CD4-positive, alpha-beta T cell treated with Interleukin-21 for 1 hour (primary cell): ENCODE data around the gene RB1.
"Not testable (repeated sequence)": the region's sequence is repeated elsewhere in the genome, so short reads cannot be mapped to it uniquely, and the experiment has no call there.

Experiments used
- DNase-seq: peaks from one replicate; pipeline ENCODE4 v3.0.0-alpha.2; 2020

The RB1 gene

GRCh38 chr13:48412881-48413351, 109.4 kb downstream of the RB1 start, which contains the start of gene LPAR6:
TSS of gene LPAR6 (minus strand) at chr13:48413113. CDS start at chr13:48412423, 690 bp downstream.
- DNase-seq, result peak; percentile 80

GRCh38 chr13:48414501-48414900, 111.0 kb downstream of the RB1 start:
- DNase-seq, result no peak

GRCh38 chr13:48415516-48415915, 112.0 kb downstream of the RB1 start:
- no peak for DNase-seq

DNA sequence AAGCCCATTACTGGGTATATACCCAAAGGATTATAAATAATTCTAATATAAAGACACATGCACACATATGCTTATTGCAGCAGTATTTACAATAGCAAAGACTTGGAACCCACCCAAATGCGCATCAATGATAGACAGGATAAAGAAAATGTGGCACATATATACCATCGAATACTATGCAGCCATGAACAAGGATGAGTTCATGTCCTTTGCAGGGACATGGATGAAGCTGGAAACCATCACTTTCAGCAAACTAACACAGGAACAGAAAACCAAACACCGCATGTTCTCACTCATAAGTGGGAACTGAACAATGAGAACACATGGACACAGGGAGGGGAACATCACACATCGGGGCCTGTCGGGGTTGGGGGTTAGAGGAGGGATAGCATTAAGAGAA, 118.5 kb downstream of the RB1 start:
- DNase-seq, result not testable (repeated sequence)

DNA sequence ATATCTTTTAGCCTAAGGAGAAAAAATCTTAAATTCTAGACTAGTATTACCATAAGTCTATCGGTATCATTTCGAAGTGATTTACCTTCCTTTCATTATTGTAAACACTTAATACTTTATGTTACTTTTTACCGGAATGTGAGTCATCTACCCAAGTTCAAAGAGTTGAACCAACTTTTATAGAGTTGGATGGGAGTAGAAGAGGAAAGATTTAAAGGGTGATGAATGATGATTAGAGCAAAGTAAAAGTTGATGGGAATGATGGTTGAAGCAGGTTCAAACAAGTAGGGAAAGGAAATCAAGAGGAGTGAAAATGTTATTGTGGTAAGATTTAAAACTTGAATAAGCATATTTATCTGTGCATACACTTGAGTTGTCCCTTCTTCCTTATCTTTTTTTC, 120.7 kb downstream of the RB1 start:
- no peak for DNase-seq

- DNase-seq, result no peak
These were observed 122.5 kb downstream of the RB1 start for GRCh38 chr13:48426052-48426451.

GRCh38 chr13:48426755-48427298, 123.3 kb downstream of the RB1 start:
- not testable (repeated sequence) for DNase-seq

GRCh38 chr13:48429036-48429435, 125.5 kb downstream of the RB1 start:
- DNase-seq, result no peak

DNA sequence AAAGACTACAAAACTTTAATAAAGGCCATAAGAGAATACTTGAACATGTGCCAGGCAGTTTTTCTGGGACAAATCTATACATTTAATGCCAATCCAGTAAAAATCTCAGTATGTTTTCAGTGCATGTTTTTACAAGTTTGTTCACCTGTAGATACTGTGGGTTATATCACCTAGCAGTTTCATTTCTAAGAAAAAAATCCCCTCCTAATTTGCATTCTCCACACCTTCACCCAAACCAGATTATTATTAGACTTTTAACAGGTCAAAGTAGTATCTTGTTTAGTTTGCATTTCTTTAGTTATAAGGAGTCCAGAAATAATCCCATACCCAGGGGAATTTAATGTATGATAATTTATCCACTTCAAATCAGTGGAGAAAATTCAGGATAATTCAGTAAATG, 126.3 kb downstream of the RB1 start:
- DNase-seq, result no peak

GRCh38 chr13:48431431-48431830, 127.9 kb downstream of the RB1 start:
- DNase-seq, result no peak

DNA sequence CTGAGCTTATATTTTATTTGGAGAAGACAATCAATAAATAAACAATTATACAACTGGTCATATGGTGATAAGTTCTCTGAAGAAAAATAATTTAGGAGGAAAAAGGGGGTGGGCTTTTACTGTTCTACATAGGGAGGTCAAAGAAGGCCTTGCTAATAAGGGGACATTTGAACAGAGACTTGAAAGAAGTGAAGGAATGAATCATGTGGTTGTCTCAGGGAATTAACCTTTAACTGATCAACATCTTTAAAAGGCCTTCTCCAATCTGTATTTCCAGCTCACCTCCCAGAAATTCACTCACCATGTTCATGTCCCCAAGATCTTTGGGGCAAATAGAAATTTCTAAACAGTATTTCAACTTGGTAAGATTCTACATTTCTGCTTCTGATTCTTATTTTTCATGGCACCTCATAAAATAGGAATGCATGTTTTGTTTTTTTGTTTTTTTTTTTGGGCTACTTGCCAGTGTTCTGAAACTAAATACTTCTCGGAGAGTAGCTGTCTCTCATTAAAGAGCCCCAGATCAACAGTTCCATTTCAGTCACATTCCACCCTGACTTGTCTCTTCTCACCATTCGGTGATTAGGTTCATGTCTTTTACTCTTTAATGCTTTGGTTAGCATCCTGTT, 128.6 kb downstream of the RB1 start:
- no peak for DNase-seq

GRCh38 chr13:48434200-48434599, 130.6 kb downstream of the RB1 start:
- DNase-seq, result no peak

- DNase-seq, result no peak
These were observed 133.2 kb downstream of the RB1 start for GRCh38 chr13:48436661-48437288.

DNA sequence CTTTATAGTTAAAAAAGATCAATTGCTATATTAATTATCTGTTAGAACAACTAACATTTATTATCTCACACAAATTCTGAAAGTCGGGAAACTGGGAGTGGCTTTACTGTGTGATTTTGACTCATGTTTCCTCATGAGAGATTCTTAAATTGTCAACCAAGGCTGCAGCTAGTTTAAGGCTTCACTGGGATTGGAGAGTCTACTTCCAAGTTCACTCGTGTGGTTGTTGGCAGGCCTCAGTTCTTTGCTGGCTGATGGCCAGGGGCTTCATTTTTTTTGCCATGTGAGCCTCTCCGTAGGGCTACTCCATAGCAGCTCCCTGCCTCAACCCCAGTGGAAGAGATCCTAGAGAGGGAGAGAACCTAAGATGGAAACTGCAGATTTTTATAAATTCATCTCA, 133.8 kb downstream of the RB1 start:
- DNase-seq, result no peak

- peak; percentile 28 for DNase-seq
These were observed 140.1 kb downstream of the RB1 start for GRCh38 chr13:48443442-48444208.

DNA sequence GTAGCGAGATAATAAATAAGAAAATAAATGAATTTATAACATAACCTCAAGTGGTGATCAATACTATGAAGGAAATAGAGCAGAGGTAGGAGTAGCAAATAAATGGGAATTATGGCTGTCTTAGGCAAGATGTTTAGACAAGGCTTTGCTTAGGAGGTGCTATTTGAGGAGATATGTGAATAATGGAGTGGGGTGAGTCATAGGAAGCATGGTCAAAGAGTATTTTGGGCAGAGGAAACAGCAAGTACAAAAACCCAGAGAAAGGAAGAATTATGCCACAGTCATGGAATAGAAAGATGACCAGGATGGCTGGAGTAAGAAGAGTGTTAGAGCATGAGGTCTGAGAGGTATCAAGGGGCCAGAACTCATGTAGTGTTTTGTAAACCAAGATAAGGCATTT, 142.9 kb downstream of the RB1 start:
- no peak for DNase-seq

DNA sequence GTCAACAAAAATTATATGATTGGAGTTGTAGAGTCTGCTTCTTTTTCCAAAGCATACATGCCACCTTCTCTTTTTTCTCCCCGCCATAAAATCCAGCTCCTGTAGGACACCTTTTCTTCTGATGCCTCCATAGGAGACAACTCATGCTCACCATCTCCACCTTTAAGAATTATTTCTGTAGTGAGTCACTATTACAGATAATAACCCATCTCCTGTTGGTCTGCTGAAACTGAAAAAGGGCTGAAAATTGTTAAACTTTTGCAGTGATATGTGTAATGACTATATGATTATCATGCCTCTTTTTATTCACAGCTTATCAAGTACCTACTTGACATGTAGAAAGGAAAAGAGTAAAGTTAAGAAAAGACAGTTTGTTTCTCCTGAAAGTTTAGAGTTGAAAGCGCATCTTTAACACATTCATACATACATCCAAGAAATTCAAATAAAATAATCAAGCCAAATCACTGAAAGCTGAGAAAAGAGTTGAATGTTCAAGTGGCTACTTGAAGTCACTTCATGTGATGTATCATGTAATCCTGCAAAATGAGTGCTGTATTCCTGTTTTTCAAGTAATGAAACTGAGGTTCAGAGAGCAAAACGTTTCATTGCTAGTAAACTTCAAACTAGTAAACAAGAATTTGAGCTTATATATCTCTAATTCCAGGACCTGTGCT, 144.9 kb downstream of the RB1 start:
- no peak for DNase-seq

- DNase-seq, result no peak
These were observed 145.5 kb downstream of the RB1 start for GRCh38 chr13:48448959-48449614.

DNA sequence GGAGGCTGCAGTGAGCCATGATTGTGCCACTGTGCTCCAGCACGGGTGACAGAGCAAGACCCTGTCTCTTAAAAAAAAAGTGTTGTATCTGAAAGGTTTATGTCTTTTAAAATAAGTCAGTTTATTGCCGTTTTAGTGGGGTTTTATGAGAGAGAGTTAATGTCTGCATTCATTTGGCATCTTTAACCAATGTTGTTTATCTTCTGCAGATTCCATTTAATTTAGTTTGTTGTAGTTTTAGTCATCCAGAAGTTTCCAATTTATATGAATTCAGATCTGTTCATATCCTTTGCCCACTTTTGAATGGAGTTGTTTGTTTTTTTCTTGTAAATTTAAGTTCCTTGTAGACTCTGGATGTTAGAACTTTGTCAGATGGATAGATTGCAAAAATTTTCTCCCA, 146.1 kb downstream of the RB1 start:
- DNase-seq, result no peak

DNA sequence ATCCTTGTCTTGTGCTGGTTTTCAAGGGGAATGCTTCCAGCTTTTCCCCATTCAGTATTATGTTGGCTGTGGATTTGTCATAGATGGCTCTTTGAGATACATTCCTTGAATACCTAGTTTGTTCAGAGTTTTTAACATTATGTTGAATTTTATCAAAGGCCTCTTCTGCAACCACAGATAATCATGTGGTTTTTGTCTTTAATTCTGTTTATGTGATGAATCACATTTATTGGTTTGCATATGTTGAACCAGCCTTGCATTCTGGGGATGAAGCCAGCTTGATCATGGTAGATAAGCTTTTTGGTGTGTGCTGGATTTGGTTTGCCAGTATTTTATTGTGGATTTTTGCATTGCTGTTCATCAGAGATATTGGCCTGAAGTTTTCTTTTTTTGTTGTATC, 147.6 kb downstream of the RB1 start:
- DNase-seq, result not testable (repeated sequence)

GRCh38 chr13:48456546-48456945, 153.0 kb downstream of the RB1 start:
- no peak for DNase-seq

DNA sequence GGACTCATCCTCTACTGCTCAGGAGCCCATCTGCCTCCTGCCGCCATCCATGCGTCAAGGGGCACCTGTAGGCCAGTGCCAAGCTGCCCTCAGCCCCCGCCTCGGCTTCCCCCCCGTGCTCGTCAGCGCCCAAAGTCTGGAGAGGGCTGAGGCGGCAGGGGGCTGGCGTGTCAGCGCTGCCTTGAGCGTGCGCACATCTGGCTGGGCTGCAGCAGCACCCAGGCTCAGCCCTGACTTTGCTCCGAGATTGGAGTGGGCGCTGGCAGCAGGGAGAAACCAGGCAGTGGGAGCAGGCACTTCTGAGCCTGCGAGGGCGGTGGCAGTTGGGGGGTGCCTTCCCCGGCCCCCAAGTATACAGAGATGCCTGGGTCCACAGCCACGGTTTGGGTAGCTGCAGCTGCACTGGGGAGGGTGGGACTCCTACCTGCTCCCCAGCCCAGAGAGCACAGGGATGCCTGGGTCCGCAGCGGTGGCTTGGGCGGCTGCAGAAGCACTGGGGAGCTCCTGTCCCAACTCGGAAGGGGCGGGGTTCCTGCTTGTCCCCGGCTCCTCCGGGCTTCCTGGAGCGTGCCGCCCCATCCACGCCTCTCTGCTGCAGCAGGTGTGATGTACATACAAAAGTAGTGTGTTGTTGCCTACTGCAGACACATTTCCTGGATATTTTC, 154.2 kb downstream of the RB1 start:
- DNase-seq, result no peak
